Body of pancreas (tissue), 4 donors: Measurements from ENCODE around the gene IER5. TPM values are rescaled to one million over a fixed set of nuclear protein-coding genes. Genes with fewer than 3 reads are reported as not detected.

Experiments used
- ATAC-seq: fragments of 150-250 bp; one replicate; pipeline ENCODE4 v1.9.1; 2016
- DNase-seq, 4 donors: peaks; one replicate each; pipeline ENCODE4 v3.0.0-alpha.2; 2019
- H3K27ac ChIP-seq, 4 donors: fragments of 200-600 bp; sonication (generic); 1 replicate in 3 of 4; 2 replicates in 1 of 4; pipeline versions ENCODE4 v1.5.1 to v1.6.1; 2016 to 2019; ENCODE audit warnings: mild to moderate bottlenecking in 1 of 4, mixed read lengths in 1 of 4, moderate library complexity in 1 of 4
- H3K27me3 ChIP-seq, 2 donors: fragments of 200-600 bp; sonication (generic); one replicate each; pipeline ENCODE4 v1.6.0; 2016; ENCODE audit warnings: mild to moderate bottlenecking in 1 of 2
- H3K36me3 ChIP-seq, 2 donors: fragments of 200-600 bp; sonication (generic); replicated peaks in 1 of 2; 2 replicates each; pipeline ENCODE4 v1.5.1; 2016; ENCODE audit warnings: low read depth in 2 of 2; ENCODE audit not compliant: insufficient read depth in 1 of 2
- H3K4me1 ChIP-seq: fragments of 200-600 bp; sonication (generic); one replicate; pipeline ENCODE4 v1.6.0; 2016
- H3K4me3 ChIP-seq, 2 donors: fragments of 200-600 bp; sonication (generic); 1 replicate in 1 of 2; 2 replicates in 1 of 2; pipeline ENCODE4 v1.5.1; 2016 to 2019
- H3K9me3 ChIP-seq, 3 donors: fragments of 200-600 bp; sonication (generic); 1 replicate in 2 of 3; 2 replicates in 1 of 3; pipeline ENCODE4 v1.5.1; 2016
- CTCF ChIP-seq, 7 experiments: fragments of 450-650 bp in 4 of 7; fragments of 200-600 bp in 3 of 7; sonication (generic) in 3 of 7; IDR thresholded peaks; one replicate each; pipeline ENCODE4 v1.5.1; 2016 to 2019; ENCODE audit warnings: antibody characterized with exemption in 7 of 7
- POLR2A ChIP-seq, 3 donors: fragments of 450-650 bp; IDR thresholded peaks; one replicate each; pipeline ENCODE4 v1.6.1; 2016; ENCODE audit warnings: antibody characterized with exemption in 3 of 3, mild to moderate bottlenecking in 2 of 3
- WGBS, 2 donors: methylation state at CpG; one replicate each; pipeline ENCODE4 v1.1.5; 2017; 5-methylcytosine and 5-hydroxymethylcytosine counted together
- intact Hi-C: fragments of 100-400 bp; cut with DNase I; formaldehyde crosslinking; loops from one replicate; pipeline ENCODE4 v1.15.1; 2023
- total RNA-seq, 2 donors: library from RNA; depleted of rRNA; stranded (reverse); fragments of >200 nt; gene quantifications; one replicate each; pipeline ENCODE4 v1.1.0, GENCODE V29; 2016

Gene IER5
- total RNA-seq, 2 donors from 2014 or later, result 6.6 to 6.7 TPM

- H3K4me1 ChIP-seq, result peaks cover 37% of the 10 kb centered on the region
- H3K27ac ChIP-seq, result no peak overlapping the region
- no peaks in the 10 kb centered on the region for H3K9me3 ChIP-seq
- DNase-seq (no peak), ATAC-seq (no peak)
- 83 to 91% methylated on average over 8 of the region's 8 CpGs for WGBS, 2 donors
- H3K4me3 ChIP-seq, result no peak overlapping the region
- intact Hi-C loops, result no loop called here
- no peak for TF ChIP-seq CTCF (IDR thresholded peaks at IDR 0.05)
- TF ChIP-seq POLR2A (IDR thresholded peaks at IDR 0.05), result no peak
- H3K36me3 ChIP-seq, result no peaks in the 10 kb centered on the region
- no peaks in the 10 kb centered on the region for H3K27me3 ChIP-seq
Measured at GRCh38 chr1:181091309-181092040, 3.0 kb downstream of the IER5 start.

DNA sequence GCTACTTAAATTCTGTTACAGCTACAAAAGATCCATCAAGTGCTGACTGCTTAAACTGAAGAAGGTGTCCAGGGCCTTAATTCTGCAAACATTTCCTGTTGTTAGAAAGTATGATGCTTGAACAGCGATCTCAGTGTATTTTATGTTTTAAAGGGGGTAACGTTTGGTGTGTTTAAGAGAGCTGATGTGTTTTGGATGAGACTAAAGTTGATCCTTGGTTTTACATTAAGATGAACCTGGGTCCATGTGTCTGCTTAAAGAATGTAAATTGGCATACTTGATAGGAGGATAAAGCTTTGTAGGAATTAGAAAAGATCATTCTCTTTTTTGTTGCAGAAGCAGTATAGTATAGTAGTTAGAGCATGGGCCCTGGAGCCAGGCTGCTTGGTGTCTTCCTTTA is 3.6 kb downstream of the IER5 start:
- Histone ChIP-seq H3K9me3 (no peaks in the 10 kb centered on the region), H3K36me3 (no peaks in the 10 kb centered on the region), H3K4me1 (peaks cover 37% of the 10 kb centered on the region), H3K4me3 (no peak overlapping the region), H3K27ac (no peak overlapping the region), H3K27me3 (no peaks in the 10 kb centered on the region)
- intact Hi-C loops, result no loop called here
- DNase-seq (no peak), ATAC-seq (no peak)
- WGBS, 2 donors, result 96 to 98% methylated on average over 2 of the region's 2 CpGs
- TF ChIP-seq POLR2A (IDR thresholded peaks at IDR 0.05) (no peak), CTCF (IDR thresholded peaks at IDR 0.05) (no peak)

DNA sequence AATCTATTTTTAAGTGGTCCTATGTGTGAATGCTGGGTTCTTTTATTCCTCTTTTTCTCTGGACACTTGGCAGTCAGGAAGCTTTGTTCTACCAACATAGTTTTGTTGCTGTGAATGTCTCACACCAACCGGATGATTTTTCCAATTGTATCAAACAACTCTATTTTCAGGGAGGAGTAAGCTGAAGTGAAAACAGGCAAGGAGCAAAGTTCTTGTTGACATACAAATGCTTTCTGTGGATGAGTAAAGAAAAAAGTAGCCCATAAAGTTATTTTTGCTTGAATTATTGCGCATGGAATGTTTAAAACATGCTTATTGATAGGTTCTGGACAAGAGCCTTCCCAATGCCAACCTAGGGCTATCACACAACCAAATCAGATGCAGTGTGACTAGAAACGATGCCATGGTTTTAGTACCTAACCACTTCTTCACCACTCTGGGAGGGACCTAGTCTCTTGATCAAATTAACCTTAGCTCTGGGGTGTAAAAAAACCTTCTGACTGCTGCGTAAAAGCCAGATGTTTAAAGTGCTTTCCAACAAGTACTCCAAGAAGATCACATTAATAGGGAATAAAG is 4.5 kb downstream of the IER5 start:
- ATAC-seq, result no peak
- no peak for DNase-seq
- Histone ChIP-seq H3K4me3 (no peak overlapping the region), H3K4me1 (peaks cover 32% of the 10 kb centered on the region), H3K27ac (no peak overlapping the region), H3K36me3 (no peaks in the 10 kb centered on the region), H3K9me3 (no peaks in the 10 kb centered on the region), H3K27me3 (no peaks in the 10 kb centered on the region)
- TF ChIP-seq CTCF (IDR thresholded peaks at IDR 0.05), result no peak
- no peak for TF ChIP-seq POLR2A (IDR thresholded peaks at IDR 0.05)
- 84 to 85% methylated on average over 4 of the region's 4 CpGs for WGBS, 2 donors
- intact Hi-C loops, result no loop called here

DNA sequence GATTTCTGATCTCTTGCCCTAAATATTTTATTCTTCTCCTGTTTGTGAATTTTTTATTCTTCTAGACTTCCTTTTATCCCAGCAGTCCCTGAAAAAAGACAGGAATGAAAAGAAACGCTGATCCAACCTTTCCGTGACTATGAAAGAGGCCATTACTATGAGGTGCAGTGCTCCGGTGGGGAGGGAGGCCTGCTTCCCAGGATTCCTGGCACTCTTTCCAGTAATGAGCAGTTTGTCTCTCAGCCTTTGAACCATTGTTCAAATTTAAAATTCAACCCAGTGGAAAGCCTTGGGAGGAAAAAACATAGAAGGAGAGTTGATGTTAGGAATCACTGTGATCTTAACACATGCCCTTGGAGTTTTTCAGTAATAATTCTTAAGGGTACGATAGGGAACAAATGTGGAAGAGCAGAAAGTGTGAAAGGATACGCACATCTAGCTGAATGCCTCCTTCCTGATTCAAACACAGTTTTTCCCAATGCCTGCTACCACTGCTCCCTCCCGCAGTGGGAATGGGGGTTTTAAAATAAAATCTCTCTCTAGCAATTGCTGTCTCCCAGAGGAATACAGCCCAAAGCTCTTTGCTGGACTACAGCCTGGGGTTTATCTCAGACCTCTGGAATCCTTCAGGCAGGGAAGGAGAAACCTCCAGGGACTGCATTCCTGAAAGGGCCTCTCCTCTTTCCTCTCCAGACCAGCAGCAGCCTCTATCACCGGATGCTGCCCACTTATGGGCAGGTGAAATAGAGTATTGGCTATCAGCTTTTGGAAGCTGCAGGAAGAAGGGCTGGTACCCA is 6.1 kb downstream of the IER5 start:
- no peaks in the 10 kb centered on the region for H3K27me3 ChIP-seq
- no peak overlapping the region for H3K4me3 ChIP-seq
- no peaks in the 10 kb centered on the region for H3K36me3 ChIP-seq
- H3K4me1 ChIP-seq, result peaks cover 28% of the 10 kb centered on the region
- ATAC-seq (no peak), DNase-seq (peak in 2 of 4 donors; percentile 32 to 35)
- no peak overlapping the region for H3K27ac ChIP-seq
- TF ChIP-seq CTCF (IDR thresholded peaks at IDR 0.05), result no peak
- TF ChIP-seq POLR2A (IDR thresholded peaks at IDR 0.05), result no peak
- intact Hi-C loops, result no loop called here
- WGBS, 2 donors, result 76 to 82% methylated on average over 7 of the region's 7 CpGs
- no peaks in the 10 kb centered on the region for H3K9me3 ChIP-seq
